ENCODE data around the gene SHISAL2A. TPM values are rescaled to one million over a fixed set of nuclear protein-coding genes. Genes with fewer than 3 reads are reported as not detected.

Gene SHISAL2A
- total and polyA plus RNA-seq, 2 donors (not counting 3 experiments of a cell fraction or from before 2014, with no cell fraction given) = not detected

- no peaks in the 10 kb centered on the region for H3K9me1 ChIP-seq (replicated peaks; ENCODE audit: control insufficient read depth, extremely low read depth, insufficient read depth, low read length)
- H2AFZ ChIP-seq (ENCODE audit: low read depth, low read length) = peak overlapping the region; percentile 61
- peaks cover 41 to 43% of the 10 kb centered on the region in 2 experiments for H3K27me3 ChIP-seq (ENCODE audit: control insufficient read depth in 2 of 2, insufficient read depth in 2 of 2, low read length in 2 of 2)
- no TSS peak for BruUV-seq (replicated peaks)
- DNase-seq (ENCODE audit: low read depth, low spot score) = no peak
- H3K27ac ChIP-seq (ENCODE audit: insufficient read depth, low read depth, low read length) = no peak overlapping the region
- no peaks in the 10 kb centered on the region for H4K20me1 ChIP-seq (replicated peaks; ENCODE audit: control insufficient read depth, extremely low read depth, insufficient read depth, low read length)
- H3K4me1 ChIP-seq (ENCODE audit: control insufficient read depth, extremely low read depth, insufficient read depth, low read length) = no peaks in the 10 kb centered on the region
- H3K9ac ChIP-seq (replicated peaks; ENCODE audit: extremely low read depth, insufficient read depth, low read length) = no peak overlapping the region
- peak overlapping the region; percentile 35 for H3K4me2 ChIP-seq (ENCODE audit: insufficient read depth, low read length)
- H3K9me3 ChIP-seq (replicated peaks; ENCODE audit: control insufficient read depth, insufficient read depth, low read length) = no peaks in the 10 kb centered on the region
- dilution Hi-C loops (cut with MboI; ENCODE audit: extremely low pct_ligation_motif_present, low sequenced_read_pairs) = no loop called here
- FAIRE-seq = no peak
- CTCF ChIA-PET = interaction anchor here (0.7 to 2.2 kb wide), 3 partner anchors 9 to 53 kb away, joined by 4 to 6 read pairs (median 4); no protein-coding TSS in a partner anchor
- H3K4me3 ChIP-seq (replicated peaks in 1 of 3; ENCODE audit: insufficient read depth in 1 of 3, low read depth in 1 of 3, low read length in 3 of 3) = peak overlapping the region in 2 of 3 experiments; percentile 15 to 16
- TF ChIP-seq POLR2A (IDR thresholded peaks at IDR 0.05; ENCODE audit: low read depth, low read length) = no peak
- peak; percentile 88 for TF ChIP-seq EZH2 (IDR thresholded peaks at IDR 0.05; ENCODE audit: borderline replicate concordance, low read depth, low read length, severe bottlenecking)
- POLR2A ChIA-PET = no interaction called here
- intact Hi-C loops (cut with micrococcal nuclease) = loop anchor here (1.0 kb wide), 1 partner anchor 81 kb away; no protein-coding TSS in a partner anchor
- no peaks in the 10 kb centered on the region for H3K79me2 ChIP-seq (ENCODE audit: control insufficient read depth, insufficient read depth, low read length)
- no peaks in the 10 kb centered on the region for H3K36me3 ChIP-seq (ENCODE audit: control insufficient read depth in 2 of 2, extremely low read depth in 1 of 2, insufficient read depth in 2 of 2, low read length in 2 of 2)
Measured at GRCh38 chr1:52633291-52633754, 355 bp downstream of the SHISAL2A start.

DNA sequence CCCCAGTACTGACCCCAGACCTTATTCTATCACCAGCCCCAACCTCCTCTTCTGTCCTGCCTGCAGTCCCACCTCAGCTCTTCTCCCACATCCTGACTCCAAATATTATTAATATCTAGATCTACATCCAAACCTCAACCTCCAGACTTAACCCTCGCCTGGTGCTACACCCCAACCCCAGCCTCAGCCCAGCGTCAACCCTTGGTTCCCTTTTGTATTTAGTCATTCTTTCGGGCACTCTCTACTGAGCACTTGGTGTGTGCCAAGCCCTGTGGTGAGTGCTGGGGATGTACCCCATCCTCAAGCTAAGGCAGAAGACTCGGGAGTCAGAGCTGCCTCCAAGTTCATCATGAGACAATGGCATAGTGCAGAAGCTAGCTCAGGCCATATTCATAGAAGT lies 1.1 kb downstream of the SHISAL2A start:
- no peak overlapping the region for H2AFZ ChIP-seq (ENCODE audit: low read depth, low read length)
- dilution Hi-C loops (cut with MboI; ENCODE audit: extremely low pct_ligation_motif_present, low sequenced_read_pairs) = no loop called here
- TF ChIP-seq, protein P1, sequence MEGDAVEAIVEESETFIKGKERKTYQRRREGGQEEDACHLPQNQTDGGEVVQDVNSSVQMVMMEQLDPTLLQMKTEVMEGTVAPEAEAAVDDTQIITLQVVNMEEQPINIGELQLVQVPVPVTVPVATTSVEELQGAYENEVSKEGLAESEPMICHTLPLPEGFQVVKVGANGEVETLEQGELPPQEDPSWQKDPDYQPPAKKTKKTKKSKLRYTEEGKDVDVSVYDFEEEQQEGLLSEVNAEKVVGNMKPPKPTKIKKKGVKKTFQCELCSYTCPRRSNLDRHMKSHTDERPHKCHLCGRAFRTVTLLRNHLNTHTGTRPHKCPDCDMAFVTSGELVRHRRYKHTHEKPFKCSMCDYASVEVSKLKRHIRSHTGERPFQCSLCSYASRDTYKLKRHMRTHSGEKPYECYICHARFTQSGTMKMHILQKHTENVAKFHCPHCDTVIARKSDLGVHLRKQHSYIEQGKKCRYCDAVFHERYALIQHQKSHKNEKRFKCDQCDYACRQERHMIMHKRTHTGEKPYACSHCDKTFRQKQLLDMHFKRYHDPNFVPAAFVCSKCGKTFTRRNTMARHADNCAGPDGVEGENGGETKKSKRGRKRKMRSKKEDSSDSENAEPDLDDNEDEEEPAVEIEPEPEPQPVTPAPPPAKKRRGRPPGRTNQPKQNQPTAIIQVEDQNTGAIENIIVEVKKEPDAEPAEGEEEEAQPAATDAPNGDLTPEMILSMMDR (IDR thresholded peaks at IDR 0.05; ENCODE audit: extremely low read depth in 1 of 2, insufficient read depth in 1 of 2, low read depth in 1 of 2, low read length in 2 of 2) = no peak
- no peak for TF ChIP-seq MYC (IDR thresholded peaks at IDR 0.05; ENCODE audit: low read depth, low read length)
- no peak for TF ChIP-seq MAX (IDR thresholded peaks at IDR 0.05; ENCODE audit: insufficient read depth, insufficient read length)
- no peak for TF ChIP-seq GATA2 (IDR thresholded peaks at IDR 0.05; ENCODE audit: insufficient read depth, insufficient read length, low read depth, low read length)
- TF ChIP-seq FOS (IDR thresholded peaks at IDR 0.05; ENCODE audit: borderline replicate concordance, insufficient read depth, low read length) = no peak
- TF ChIP-seq POLR2A (IDR thresholded peaks at IDR 0.05; ENCODE audit: low read depth, low read length) = no peak
- TF ChIP-seq JUN (IDR thresholded peaks at IDR 0.05; ENCODE audit: borderline replicate concordance, insufficient read depth, insufficient read length, low read depth) = no peak
- no peak for TF ChIP-seq POLR2AphosphoS5 (IDR thresholded peaks at IDR 0.05; ENCODE audit: insufficient read depth, low read depth, low read length)
- TF ChIP-seq EZH2 (IDR thresholded peaks at IDR 0.05; ENCODE audit: borderline replicate concordance, low read depth, low read length, severe bottlenecking) = no peak
- no TSS peak for BruUV-seq (replicated peaks)
- H3K36me3 ChIP-seq (ENCODE audit: control insufficient read depth in 2 of 2, extremely low read depth in 1 of 2, insufficient read depth in 2 of 2, low read length in 2 of 2) = no peaks in the 10 kb centered on the region
- peaks cover 41 to 43% of the 10 kb centered on the region in 2 experiments for H3K27me3 ChIP-seq (ENCODE audit: control insufficient read depth in 2 of 2, insufficient read depth in 2 of 2, low read length in 2 of 2)
- no peaks in the 10 kb centered on the region for H3K4me1 ChIP-seq (ENCODE audit: control insufficient read depth, extremely low read depth, insufficient read depth, low read length)
- no peak for FAIRE-seq
- intact Hi-C loops (cut with micrococcal nuclease) = no loop called here
- DNase-seq (ENCODE audit: low read depth, low spot score) = no peak
- H4K20me1 ChIP-seq (replicated peaks; ENCODE audit: control insufficient read depth, extremely low read depth, insufficient read depth, low read length) = no peaks in the 10 kb centered on the region
- H3K9me3 ChIP-seq (replicated peaks; ENCODE audit: control insufficient read depth, insufficient read depth, low read length) = no peaks in the 10 kb centered on the region
- CTCF ChIA-PET = interaction anchor here (2.2 kb wide), 1 partner anchor 8 kb away, joined by 6 read pairs; no protein-coding TSS in a partner anchor
- no peaks in the 10 kb centered on the region for H3K9me1 ChIP-seq (replicated peaks; ENCODE audit: control insufficient read depth, extremely low read depth, insufficient read depth, low read length)
- no peak overlapping the region for H3K27ac ChIP-seq (ENCODE audit: insufficient read depth, low read depth, low read length)
- no peak overlapping the region for H3K9ac ChIP-seq (replicated peaks; ENCODE audit: extremely low read depth, insufficient read depth, low read length)
- POLR2A ChIA-PET = no interaction called here
- no peak overlapping the region for H3K4me2 ChIP-seq (ENCODE audit: insufficient read depth, low read length)
- no peak overlapping the region for H3K4me3 ChIP-seq (replicated peaks in 1 of 3; ENCODE audit: insufficient read depth in 1 of 3, low read depth in 1 of 3, low read length in 3 of 3)
- H3K79me2 ChIP-seq (ENCODE audit: control insufficient read depth, insufficient read depth, low read length) = no peaks in the 10 kb centered on the region

All from endothelial cell of umbilical vein (primary cell).